ENCODE data around the gene VPS51. TPM values are rescaled to one million over a fixed set of nuclear protein-coding genes. Genes with fewer than 3 reads are reported as not detected.
A peak's percentile ranks its signal among the peaks of the same experiment; 100 is the strongest.

The VPS51 gene
- total and polyA plus RNA-seq, 2 of the 13 experiments (the other 11 are each of a cell fraction or from before 2014, with no cell fraction given): 76.3 to 90.6 TPM

- TF ChIP-seq, protein P1, sequence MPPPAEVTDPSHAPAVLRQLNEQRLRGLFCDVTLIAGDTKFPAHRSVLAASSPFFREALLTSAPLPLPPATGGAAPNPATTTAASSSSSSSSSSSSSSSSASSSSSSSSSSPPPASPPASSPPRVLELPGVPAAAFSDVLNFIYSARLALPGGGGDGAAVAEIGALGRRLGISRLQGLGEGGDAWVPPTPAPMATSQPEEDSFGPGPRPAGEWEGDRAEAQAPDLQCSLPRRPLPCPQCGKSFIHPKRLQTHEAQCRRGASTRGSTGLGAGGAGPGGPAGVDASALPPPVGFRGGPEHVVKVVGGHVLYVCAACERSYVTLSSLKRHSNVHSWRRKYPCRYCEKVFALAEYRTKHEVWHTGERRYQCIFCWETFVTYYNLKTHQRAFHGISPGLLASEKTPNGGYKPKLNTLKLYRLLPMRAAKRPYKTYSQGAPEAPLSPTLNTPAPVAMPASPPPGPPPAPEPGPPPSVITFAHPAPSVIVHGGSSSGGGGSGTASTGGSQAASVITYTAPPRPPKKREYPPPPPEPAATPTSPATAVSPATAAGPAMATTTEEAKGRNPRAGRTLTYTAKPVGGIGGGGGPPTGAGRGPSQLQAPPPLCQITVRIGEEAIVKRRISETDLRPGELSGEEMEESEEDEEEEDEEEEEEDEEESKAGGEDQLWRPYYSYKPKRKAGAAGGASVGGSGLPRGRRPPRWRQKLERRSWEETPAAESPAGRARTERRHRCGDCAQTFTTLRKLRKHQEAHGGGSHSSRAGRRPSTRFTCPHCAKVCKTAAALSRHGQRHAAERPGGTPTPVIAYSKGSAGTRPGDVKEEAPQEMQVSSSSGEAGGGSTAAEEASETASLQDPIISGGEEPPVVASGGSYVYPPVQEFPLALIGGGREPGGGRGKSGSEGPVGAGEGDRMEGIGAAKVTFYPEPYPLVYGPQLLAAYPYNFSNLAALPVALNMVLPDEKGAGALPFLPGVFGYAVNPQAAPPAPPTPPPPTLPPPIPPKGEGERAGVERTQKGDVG (CRISPR knock-in tag; IDR thresholded peaks at IDR 0.05; ENCODE audit: borderline replicate concordance): 0 out of 2 replicates have a peak, but pooled peaks have one; percentile 41
- TF ChIP-seq IRF9 (CRISPR knock-in tag; IDR thresholded peaks at IDR 0.05; ENCODE audit: borderline replicate concordance) (peak; percentile 74; the same call in 1 of the 2 replicates), PLRG1 (conservative IDR thresholded peaks at IDR 0.05) (no peak), ZXDC (CRISPR knock-in tag; IDR thresholded peaks at IDR 0.05) (peak; percentile 91; the same call in 1 of the 2 replicates), SCMH1 (CRISPR knock-in tag; IDR thresholded peaks at IDR 0.05; ENCODE audit: borderline replicate concordance) (no peak), ZBTB8A (CRISPR knock-in tag; IDR thresholded peaks at IDR 0.05; ENCODE audit: borderline replicate concordance, low read depth) (no peak), DNMT1 (CRISPR knock-in tag; IDR thresholded peaks at IDR 0.05) (no peak), NKX3-1 (CRISPR knock-in tag; IDR thresholded peaks at IDR 0.05) (no peak), EEA1 (CRISPR knock-in tag; IDR thresholded peaks at IDR 0.05; ENCODE audit: borderline replicate concordance) (no peak), ZSCAN20 (CRISPR knock-in tag; IDR thresholded peaks at IDR 0.05; ENCODE audit: borderline replicate concordance) (no peak), ZNF720 (CRISPR knock-in tag; IDR thresholded peaks at IDR 0.05) (no peak), IKZF4 (CRISPR knock-in tag; IDR thresholded peaks at IDR 0.05; ENCODE audit: borderline replicate concordance, low read depth, not compliant biosample characterization) (peak; percentile 71)
- TF ChIP-seq, protein P2, sequence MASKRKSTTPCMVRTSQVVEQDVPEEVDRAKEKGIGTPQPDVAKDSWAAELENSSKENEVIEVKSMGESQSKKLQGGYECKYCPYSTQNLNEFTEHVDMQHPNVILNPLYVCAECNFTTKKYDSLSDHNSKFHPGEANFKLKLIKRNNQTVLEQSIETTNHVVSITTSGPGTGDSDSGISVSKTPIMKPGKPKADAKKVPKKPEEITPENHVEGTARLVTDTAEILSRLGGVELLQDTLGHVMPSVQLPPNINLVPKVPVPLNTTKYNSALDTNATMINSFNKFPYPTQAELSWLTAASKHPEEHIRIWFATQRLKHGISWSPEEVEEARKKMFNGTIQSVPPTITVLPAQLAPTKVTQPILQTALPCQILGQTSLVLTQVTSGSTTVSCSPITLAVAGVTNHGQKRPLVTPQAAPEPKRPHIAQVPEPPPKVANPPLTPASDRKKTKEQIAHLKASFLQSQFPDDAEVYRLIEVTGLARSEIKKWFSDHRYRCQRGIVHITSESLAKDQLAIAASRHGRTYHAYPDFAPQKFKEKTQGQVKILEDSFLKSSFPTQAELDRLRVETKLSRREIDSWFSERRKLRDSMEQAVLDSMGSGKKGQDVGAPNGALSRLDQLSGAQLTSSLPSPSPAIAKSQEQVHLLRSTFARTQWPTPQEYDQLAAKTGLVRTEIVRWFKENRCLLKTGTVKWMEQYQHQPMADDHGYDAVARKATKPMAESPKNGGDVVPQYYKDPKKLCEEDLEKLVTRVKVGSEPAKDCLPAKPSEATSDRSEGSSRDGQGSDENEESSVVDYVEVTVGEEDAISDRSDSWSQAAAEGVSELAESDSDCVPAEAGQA (IDR thresholded peaks at IDR 0.05; ENCODE audit: low read depth): peak; percentile 97
- TF ChIP-seq, protein P2 (CRISPR knock-in tag; IDR thresholded peaks at IDR 0.05; ENCODE audit: borderline replicate concordance): no peak
These were observed 26.1 kb downstream of the VPS51 start, which contains the start of the genes FAU and MRPL49 (continued) for GRCh38 chr11:65121865-65122696.
